ENCODE measurements around the gene SIGLEC9.

SIGLEC9 gene

GRCh38 chr19:51150627-51151026 lies 25.9 kb downstream of the SIGLEC9 start:
- no peak for DNase-seq

DNA sequence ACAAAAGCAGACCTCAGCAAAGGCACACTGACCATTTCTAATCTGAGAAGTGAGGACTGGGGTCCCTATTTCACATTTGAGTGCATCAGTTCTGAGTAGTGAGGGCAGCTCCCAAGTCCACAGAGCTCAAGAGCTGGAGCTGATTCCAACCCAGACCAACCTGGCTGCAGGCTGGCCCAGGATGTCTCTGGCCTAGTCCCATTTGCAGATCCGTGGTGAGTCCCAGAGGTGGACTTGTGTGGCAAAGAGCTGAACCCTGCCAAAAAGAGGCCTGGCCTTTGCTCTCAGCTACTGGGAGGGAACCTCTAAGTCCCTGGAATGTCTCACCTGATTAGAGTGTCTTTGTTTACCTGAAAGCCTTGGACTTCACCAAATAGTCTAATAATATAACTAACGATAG lies 32.0 kb downstream of the SIGLEC9 start:
- Mint-ChIP-seq H3K4me1 (no peaks in the 10 kb centered on the region), H3K9me3 (peaks cover 6% of the 10 kb centered on the region), H3K4me3 (no peak overlapping the region), H3K27me3 (ENCODE audit: low read depth, poor library complexity) (peaks cover 12% of the 10 kb centered on the region), H3K27ac (no peak overlapping the region), H3K36me3 (ENCODE audit: low read depth) (no peaks in the 10 kb centered on the region)
- DNase-seq = no peak
- TF ChIP-seq, protein P1, sequence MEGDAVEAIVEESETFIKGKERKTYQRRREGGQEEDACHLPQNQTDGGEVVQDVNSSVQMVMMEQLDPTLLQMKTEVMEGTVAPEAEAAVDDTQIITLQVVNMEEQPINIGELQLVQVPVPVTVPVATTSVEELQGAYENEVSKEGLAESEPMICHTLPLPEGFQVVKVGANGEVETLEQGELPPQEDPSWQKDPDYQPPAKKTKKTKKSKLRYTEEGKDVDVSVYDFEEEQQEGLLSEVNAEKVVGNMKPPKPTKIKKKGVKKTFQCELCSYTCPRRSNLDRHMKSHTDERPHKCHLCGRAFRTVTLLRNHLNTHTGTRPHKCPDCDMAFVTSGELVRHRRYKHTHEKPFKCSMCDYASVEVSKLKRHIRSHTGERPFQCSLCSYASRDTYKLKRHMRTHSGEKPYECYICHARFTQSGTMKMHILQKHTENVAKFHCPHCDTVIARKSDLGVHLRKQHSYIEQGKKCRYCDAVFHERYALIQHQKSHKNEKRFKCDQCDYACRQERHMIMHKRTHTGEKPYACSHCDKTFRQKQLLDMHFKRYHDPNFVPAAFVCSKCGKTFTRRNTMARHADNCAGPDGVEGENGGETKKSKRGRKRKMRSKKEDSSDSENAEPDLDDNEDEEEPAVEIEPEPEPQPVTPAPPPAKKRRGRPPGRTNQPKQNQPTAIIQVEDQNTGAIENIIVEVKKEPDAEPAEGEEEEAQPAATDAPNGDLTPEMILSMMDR (IDR thresholded peaks at IDR 0.05) = no peak

More at GRCh38 chr19:51150627-51151026, 25.9 kb downstream of the SIGLEC9 start:
- H3K4me1 Mint-ChIP-seq = peaks cover 6% of the 10 kb centered on the region
- no peak overlapping the region for H3K4me3 Mint-ChIP-seq
- no peaks in the 10 kb centered on the region for H3K36me3 Mint-ChIP-seq (ENCODE audit: low read depth)
- H3K9me3 Mint-ChIP-seq = peaks cover 28% of the 10 kb centered on the region
- H3K27me3 Mint-ChIP-seq (ENCODE audit: low read depth, poor library complexity) = peaks cover 18% of the 10 kb centered on the region
- TF ChIP-seq, protein P1 (IDR thresholded peaks at IDR 0.05) = no peak
- H3K27ac Mint-ChIP-seq = no peak overlapping the region

GRCh38 chr19:51157265-51157664 lies 32.6 kb downstream of the SIGLEC9 start:
- H3K27ac Mint-ChIP-seq = no peak overlapping the region
- H3K36me3 Mint-ChIP-seq (ENCODE audit: low read depth) = no peaks in the 10 kb centered on the region
- DNase-seq = no peak
- H3K4me3 Mint-ChIP-seq = no peak overlapping the region
- H3K27me3 Mint-ChIP-seq (ENCODE audit: low read depth, poor library complexity) = peaks cover 11% of the 10 kb centered on the region
- no peaks in the 10 kb centered on the region for H3K4me1 Mint-ChIP-seq
- peaks cover 4% of the 10 kb centered on the region for H3K9me3 Mint-ChIP-seq
- TF ChIP-seq, protein P1 (IDR thresholded peaks at IDR 0.05) = no peak

DNA sequence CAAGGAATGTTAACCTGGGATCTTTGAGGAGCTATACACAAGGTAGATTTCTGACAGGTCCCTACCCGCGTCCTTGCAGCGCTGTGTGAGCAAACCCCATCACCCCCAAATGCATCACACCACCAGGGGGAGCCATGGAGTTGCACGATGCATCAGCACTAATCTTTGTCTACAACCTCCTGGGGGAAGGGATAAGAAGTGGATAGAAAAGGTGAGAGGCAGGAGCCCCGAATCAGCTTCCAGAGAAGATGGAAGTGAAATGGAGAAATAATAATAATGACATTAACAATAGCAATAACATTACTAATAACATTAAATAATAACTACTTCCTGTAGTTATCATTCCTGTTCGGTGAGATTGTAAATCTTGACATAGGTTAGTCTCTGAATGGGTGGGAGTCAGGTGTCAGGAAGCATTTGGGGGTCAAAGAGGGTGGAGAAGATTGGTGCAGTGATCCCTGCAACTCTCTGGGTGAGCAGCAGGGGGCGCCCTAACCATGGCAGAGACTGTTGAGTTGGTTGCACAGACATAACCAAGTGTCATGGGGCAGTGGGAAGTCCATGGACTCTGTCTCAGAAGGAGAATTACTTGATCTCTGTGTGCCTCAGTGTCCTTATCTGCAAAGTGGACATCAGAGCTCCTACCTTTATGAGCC lies 33.9 kb downstream of the SIGLEC9 start:
- H3K27ac Mint-ChIP-seq = no peak overlapping the region
- H3K9me3 Mint-ChIP-seq = no peaks in the 10 kb centered on the region
- TF ChIP-seq, protein P1 (IDR thresholded peaks at IDR 0.05) = peak; percentile 63
- H3K4me3 Mint-ChIP-seq = no peak overlapping the region
- DNase-seq = peak; percentile 72
- peaks cover 11% of the 10 kb centered on the region for H3K27me3 Mint-ChIP-seq (ENCODE audit: low read depth, poor library complexity)
- H3K4me1 Mint-ChIP-seq = no peaks in the 10 kb centered on the region
- no peaks in the 10 kb centered on the region for H3K36me3 Mint-ChIP-seq (ENCODE audit: low read depth)

- no peak for DNase-seq
- H3K9me3 Mint-ChIP-seq = no peaks in the 10 kb centered on the region
- H3K4me3 Mint-ChIP-seq = no peak overlapping the region
- no peaks in the 10 kb centered on the region for H3K36me3 Mint-ChIP-seq (ENCODE audit: low read depth)
- H3K4me1 Mint-ChIP-seq = no peaks in the 10 kb centered on the region
- TF ChIP-seq, protein P1 (IDR thresholded peaks at IDR 0.05) = no peak
- no peak overlapping the region for H3K27ac Mint-ChIP-seq
- H3K27me3 Mint-ChIP-seq (ENCODE audit: low read depth, poor library complexity) = peaks cover 11% of the 10 kb centered on the region
Measured at GRCh38 chr19:51159656-51160055, 35.0 kb downstream of the SIGLEC9 start.

DNA sequence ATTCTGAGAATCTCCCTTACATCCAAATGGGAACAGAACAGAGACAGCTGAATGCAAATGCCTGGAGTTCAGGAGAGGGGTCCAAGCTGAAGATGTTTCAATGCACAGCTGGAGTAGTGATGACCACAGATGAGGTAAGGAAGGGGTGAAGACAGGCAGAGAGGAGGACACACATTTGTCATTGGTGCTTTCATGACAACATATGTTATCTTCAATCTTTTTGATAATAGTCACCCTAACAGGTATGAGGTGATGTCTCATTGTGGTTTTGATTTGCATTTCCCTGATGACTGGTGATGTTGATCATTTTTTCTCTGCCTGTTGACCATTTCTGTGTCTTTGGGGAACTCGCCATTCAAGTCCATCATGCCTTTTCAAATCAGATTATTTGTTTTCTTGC lies 36.6 kb downstream of the SIGLEC9 start:
- Mint-ChIP-seq H3K36me3 (ENCODE audit: low read depth) (no peaks in the 10 kb centered on the region), H3K4me1 (no peaks in the 10 kb centered on the region), H3K27ac (no peak overlapping the region), H3K9me3 (no peaks in the 10 kb centered on the region), H3K27me3 (ENCODE audit: low read depth, poor library complexity) (peaks cover 11% of the 10 kb centered on the region), H3K4me3 (no peak overlapping the region)
- TF ChIP-seq, protein P1 (IDR thresholded peaks at IDR 0.05) = no peak
- no peak for DNase-seq
